Astrocyte of the hippocampus (primary cell): ENCODE data around the gene NEIL1.
"Not testable (repeated sequence)": the region's sequence is repeated elsewhere in the genome, so short reads cannot be mapped to it uniquely, and the experiment has no call there.

Experiments used
- DNase-seq: peaks from one replicate; pipeline ENCODE4 v3.0.0; 2011; ENCODE audit warnings: low read depth, low spot score

Gene NEIL1

GRCh38 chr15:75371901-75372688 is 25.3 kb downstream of the NEIL1 start:
- no peak for DNase-seq

- DNase-seq, result no peak
These were observed 33.9 kb downstream of the NEIL1 start for GRCh38 chr15:75380773-75381172.

GRCh38 chr15:75383986-75384385 is 37.1 kb downstream of the NEIL1 start:
- DNase-seq, result not testable (repeated sequence)

GRCh38 chr15:75389791-75390382 is 43.0 kb downstream of the NEIL1 start:
- DNase-seq, result peak; percentile 52

- peak; percentile 12 for DNase-seq
These were observed 50.7 kb downstream of the NEIL1 start for GRCh38 chr15:75397494-75397893.

GRCh38 chr15:75403892-75404291 is 57.1 kb downstream of the NEIL1 start:
- DNase-seq, result no peak
